GM19397 (cell line): ENCODE results near the gene GTF2IRD1.
"Not testable (repeated sequence)": the region's sequence is repeated elsewhere in the genome, so short reads cannot be mapped to it uniquely, and the experiment has no call there.

Experiments
- ATAC-seq: cut with Tn5 transposase; IDR thresholded peaks from one replicate; pipeline ENCODE4 v1.9.1; 2021; ENCODE audit warnings: mild to moderate bottlenecking, moderate library complexity; ENCODE audit not compliant: unreplicated experiment

The GTF2IRD1 gene

GRCh38 chr7:74511345-74511744 lies 57.6 kb downstream of the GTF2IRD1 start:
- ATAC-seq: no peak

- ATAC-seq: no peak
These were observed 59.1 kb downstream of the GTF2IRD1 start for GRCh38 chr7:74512762-74513161.

GRCh38 chr7:74514131-74514591 lies 60.5 kb downstream of the GTF2IRD1 start:
- no peak for ATAC-seq

- ATAC-seq: no peak
These were observed 61.6 kb downstream of the GTF2IRD1 start for GRCh38 chr7:74515276-74515675.

- ATAC-seq: no peak
These were observed 62.5 kb downstream of the GTF2IRD1 start for GRCh38 chr7:74516214-74516613.

- ATAC-seq: no peak
These were observed 64.3 kb downstream of the GTF2IRD1 start for GRCh38 chr7:74518041-74518440.

- ATAC-seq: no peak
These were observed 64.9 kb downstream of the GTF2IRD1 start for GRCh38 chr7:74518654-74519053.

- no peak for ATAC-seq
These were observed 65.7 kb downstream of the GTF2IRD1 start for GRCh38 chr7:74519395-74519794.

GRCh38 chr7:74521855-74522254 lies 68.1 kb downstream of the GTF2IRD1 start:
- no peak for ATAC-seq

GRCh38 chr7:74522281-74522905 lies 68.7 kb downstream of the GTF2IRD1 start:
- ATAC-seq: no peak

- ATAC-seq: no peak
These were observed 69.3 kb downstream of the GTF2IRD1 start for GRCh38 chr7:74523015-74523414.

- ATAC-seq: no peak
These were observed 71.4 kb downstream of the GTF2IRD1 start for GRCh38 chr7:74525140-74525539.

GRCh38 chr7:74525881-74526280 lies 72.2 kb downstream of the GTF2IRD1 start:
- no peak for ATAC-seq

GRCh38 chr7:74526780-74527179 lies 73.1 kb downstream of the GTF2IRD1 start:
- no peak for ATAC-seq

GRCh38 chr7:74527842-74528241 lies 74.1 kb downstream of the GTF2IRD1 start:
- no peak for ATAC-seq

GRCh38 chr7:74528773-74529172 lies 75.1 kb downstream of the GTF2IRD1 start:
- not testable (repeated sequence) for ATAC-seq

GRCh38 chr7:74535951-74536356 lies 82.2 kb downstream of the GTF2IRD1 start:
- ATAC-seq: no peak

- ATAC-seq: not testable (repeated sequence)
These were observed 88.2 kb downstream of the GTF2IRD1 start for GRCh38 chr7:74541937-74542336.

GRCh38 chr7:74542558-74543117 lies 88.9 kb downstream of the GTF2IRD1 start:
- ATAC-seq: no peak

GRCh38 chr7:74544706-74545469 lies 91.2 kb downstream of the GTF2IRD1 start:
- ATAC-seq: no peak

GRCh38 chr7:74545921-74546320 lies 92.2 kb downstream of the GTF2IRD1 start:
- no peak for ATAC-seq

- ATAC-seq: not testable (repeated sequence)
These were observed 99.9 kb downstream of the GTF2IRD1 start for GRCh38 chr7:74553596-74554012.
